Activated T-helper 2 cell treated with anti-CD3 and anti-CD28 coated beads, Interferon-gamma antibody, Interleukin-2, Interleukin-4, amounts not matched to agents 10 μg/mL and 5 μg/mL and 100 μg/mL, durations not matched to agents 14 hours and 24 hours and 36 hours (primary cell): Measurements from ENCODE around the gene TDRD7. TPM values are rescaled to one million over a fixed set of nuclear protein-coding genes. Genes with fewer than 3 reads are reported as not detected.
A peak's percentile ranks its signal among the peaks of the same experiment; 100 is the strongest.

Source experiments
- DNase-seq: peaks from one replicate; pipeline ENCODE4 v3.0.0; 2021; ENCODE audit warnings: low spot score
- H3K27ac Mint-ChIP-seq: one replicate; pipeline ENCODE4 v1.8.0; 2021; ENCODE audit warnings: mixed read lengths
- H3K27me3 Mint-ChIP-seq: one replicate; pipeline ENCODE4 v1.8.0; 2021; ENCODE audit warnings: low read depth, mixed read lengths
- H3K36me3 Mint-ChIP-seq: one replicate; pipeline ENCODE4 v1.8.0; 2021; ENCODE audit warnings: low read depth, mixed read lengths
- H3K4me1 Mint-ChIP-seq: one replicate; pipeline ENCODE4 v1.8.0; 2021; ENCODE audit warnings: low read depth, mixed read lengths
- H3K4me3 Mint-ChIP-seq: one replicate; pipeline ENCODE4 v1.8.0; 2021; ENCODE audit warnings: low read depth, mild to moderate bottlenecking, moderate library complexity, mixed read lengths
- H3K9me3 Mint-ChIP-seq: one replicate; pipeline ENCODE4 v1.8.0; 2021; ENCODE audit warnings: mixed read lengths
- intact Hi-C: fragments of 100-400 bp; cut with micrococcal nuclease; formaldehyde crosslinking; loops from one replicate; pipeline ENCODE4 v1.15.1; 2023
- total RNA-seq: library from RNA; stranded (reverse); gene quantifications from 2 replicates; pipeline ENCODE4 v1.2.3, GENCODE V29; 2022

The TDRD7 gene
- total RNA-seq, 1 donor from 2014 or later: 4.4 TPM

- Mint-ChIP-seq H3K4me1 (peaks cover 13% of the 10 kb centered on the region), H3K27me3 (peaks cover 48% of the 10 kb centered on the region), H3K9me3 (no peaks in the 10 kb centered on the region), H3K27ac (no peak overlapping the region), H3K36me3 (no peaks in the 10 kb centered on the region), H3K4me3 (peak overlapping the region; percentile 23)
- DNase-seq: no peak
- intact Hi-C loops: loop anchor here (5.0 kb wide), 2 partner anchors 88 to 352 kb away; partner anchors contain the start of genes FOXE1 and TDRD7
Observed at GRCh38 chr9:97500263-97500662, 88.4 kb downstream of the TDRD7 start.

GRCh38 chr9:97500765-97501176, 88.9 kb downstream of the TDRD7 start:
- intact Hi-C loops: loop anchor here (5.0 kb wide), 2 partner anchors 88 to 352 kb away; partner anchors contain the start of genes FOXE1 and TDRD7

GRCh38 chr9:97501177-97501971, 89.5 kb downstream of the TDRD7 start, which contains the start of gene TMOD1:
Gene TMOD1 (plus strand): TSS chr9:97501666. CDS start chr9:97524189, 22,523 bp downstream.
- Mint-ChIP-seq H3K9me3 (no peaks in the 10 kb centered on the region), H3K4me1 (peaks cover 13% of the 10 kb centered on the region), H3K27ac (no peak within 1 kb of the TSS), H3K27me3 (peaks cover 48% of the 10 kb centered on the region), H3K4me3 (peak within 1 kb of the TSS; percentile 73), H3K36me3 (no peaks in the 10 kb centered on the region)
- no peak for DNase-seq
- intact Hi-C loops: loop anchor here (5.0 kb wide), 2 partner anchors 89 to 351 kb away; partner anchors contain the start of genes FOXE1 and TDRD7

More at GRCh38 chr9:97500765-97501176, 88.9 kb downstream of the TDRD7 start:
- Mint-ChIP-seq H3K9me3 (no peaks in the 10 kb centered on the region), H3K4me3 (peak overlapping the region; percentile 66), H3K36me3 (no peaks in the 10 kb centered on the region), H3K27ac (no peak overlapping the region), H3K27me3 (peaks cover 48% of the 10 kb centered on the region), H3K4me1 (peaks cover 13% of the 10 kb centered on the region)
- no peak for DNase-seq

- Mint-ChIP-seq H3K27me3 (peaks cover 47% of the 10 kb centered on the region), H3K4me1 (peaks cover 13% of the 10 kb centered on the region), H3K4me3 (no peak overlapping the region), H3K27ac (no peak overlapping the region), H3K36me3 (no peaks in the 10 kb centered on the region), H3K9me3 (no peaks in the 10 kb centered on the region)
- intact Hi-C loops: loop anchor here (5.0 kb wide), 2 partner anchors 90 to 350 kb away; partner anchors contain the start of genes FOXE1 and TDRD7
- DNase-seq: no peak
Observed at GRCh38 chr9:97501972-97502221, 90.0 kb downstream of the TDRD7 start.

GRCh38 chr9:97502222-97502983, 90.5 kb downstream of the TDRD7 start:
- Mint-ChIP-seq H3K27me3 (peaks cover 43% of the 10 kb centered on the region), H3K27ac (no peak overlapping the region), H3K36me3 (no peaks in the 10 kb centered on the region), H3K9me3 (no peaks in the 10 kb centered on the region), H3K4me1 (peaks cover 13% of the 10 kb centered on the region), H3K4me3 (peak overlapping the region; percentile 73)
- intact Hi-C loops: loop anchor here (5.0 kb wide), 2 partner anchors 90 to 350 kb away; partner anchors contain the start of genes FOXE1 and TDRD7
- DNase-seq: no peak

GRCh38 chr9:97502984-97503861, 91.3 kb downstream of the TDRD7 start:
- H3K27ac Mint-ChIP-seq: no peak overlapping the region

GRCh38 chr9:97503862-97504210, 91.9 kb downstream of the TDRD7 start:
- peaks cover 13% of the 10 kb centered on the region for H3K4me1 Mint-ChIP-seq
- H3K9me3 Mint-ChIP-seq: no peaks in the 10 kb centered on the region
- DNase-seq: no peak
- no peak overlapping the region for H3K27ac Mint-ChIP-seq
- H3K27me3 Mint-ChIP-seq: peaks cover 40% of the 10 kb centered on the region
- no peaks in the 10 kb centered on the region for H3K36me3 Mint-ChIP-seq
- intact Hi-C loops: loop anchor here (5.0 kb wide), 2 partner anchors 92 to 348 kb away; partner anchors contain the start of genes FOXE1 and TDRD7
- H3K4me3 Mint-ChIP-seq: no peak overlapping the region

More at GRCh38 chr9:97502984-97503861, 91.3 kb downstream of the TDRD7 start:
- intact Hi-C loops: loop anchor here (5.0 kb wide), 2 partner anchors 91 to 349 kb away; partner anchors contain the start of genes FOXE1 and TDRD7
- no peak for DNase-seq
- H3K36me3 Mint-ChIP-seq: no peaks in the 10 kb centered on the region
- peak overlapping the region; percentile 73 for H3K4me3 Mint-ChIP-seq
- peaks cover 13% of the 10 kb centered on the region for H3K4me1 Mint-ChIP-seq
- H3K9me3 Mint-ChIP-seq: no peaks in the 10 kb centered on the region
- peaks cover 43% of the 10 kb centered on the region for H3K27me3 Mint-ChIP-seq

- no peak overlapping the region for H3K4me3 Mint-ChIP-seq
- peaks cover 13% of the 10 kb centered on the region for H3K4me1 Mint-ChIP-seq
- H3K9me3 Mint-ChIP-seq: no peaks in the 10 kb centered on the region
- H3K27me3 Mint-ChIP-seq: peaks cover 39% of the 10 kb centered on the region
- no peaks in the 10 kb centered on the region for H3K36me3 Mint-ChIP-seq
- no peak overlapping the region for H3K27ac Mint-ChIP-seq
- intact Hi-C loops: loop anchor here (5.0 kb wide), 2 partner anchors 92 to 348 kb away; partner anchors contain the start of genes FOXE1 and TDRD7
- no peak for DNase-seq
Observed at GRCh38 chr9:97504381-97505216, 92.7 kb downstream of the TDRD7 start.

- Mint-ChIP-seq H3K9me3 (no peaks in the 10 kb centered on the region), H3K27me3 (peaks cover 32% of the 10 kb centered on the region), H3K4me3 (no peak overlapping the region), H3K36me3 (no peaks in the 10 kb centered on the region), H3K4me1 (peaks cover 17% of the 10 kb centered on the region), H3K27ac (no peak overlapping the region)
- DNase-seq: no peak
- intact Hi-C loops: no loop called here
Observed at GRCh38 chr9:97505845-97506244, 93.9 kb downstream of the TDRD7 start.

GRCh38 chr9:97506306-97506705, 94.4 kb downstream of the TDRD7 start:
- peaks cover 29% of the 10 kb centered on the region for H3K27me3 Mint-ChIP-seq
- H3K4me1 Mint-ChIP-seq: peaks cover 18% of the 10 kb centered on the region
- H3K4me3 Mint-ChIP-seq: no peak overlapping the region
- H3K9me3 Mint-ChIP-seq: no peaks in the 10 kb centered on the region
- H3K27ac Mint-ChIP-seq: no peak overlapping the region
- no peak for DNase-seq
- intact Hi-C loops: no loop called here
- no peaks in the 10 kb centered on the region for H3K36me3 Mint-ChIP-seq

- Mint-ChIP-seq H3K4me1 (peaks cover 22% of the 10 kb centered on the region), H3K27me3 (peaks cover 29% of the 10 kb centered on the region), H3K36me3 (no peaks in the 10 kb centered on the region), H3K9me3 (no peaks in the 10 kb centered on the region), H3K4me3 (no peak overlapping the region), H3K27ac (no peak overlapping the region)
- intact Hi-C loops: no loop called here
- no peak for DNase-seq
Observed at GRCh38 chr9:97506787-97507186, 94.9 kb downstream of the TDRD7 start.
